Eye (tissue), 1 donor: ENCODE measurements around the gene RPL12.

Experiments used
- DNase-seq: peaks from one replicate; pipeline ENCODE4 v3.0.0-alpha.2; 2015

RPL12 gene

DNA sequence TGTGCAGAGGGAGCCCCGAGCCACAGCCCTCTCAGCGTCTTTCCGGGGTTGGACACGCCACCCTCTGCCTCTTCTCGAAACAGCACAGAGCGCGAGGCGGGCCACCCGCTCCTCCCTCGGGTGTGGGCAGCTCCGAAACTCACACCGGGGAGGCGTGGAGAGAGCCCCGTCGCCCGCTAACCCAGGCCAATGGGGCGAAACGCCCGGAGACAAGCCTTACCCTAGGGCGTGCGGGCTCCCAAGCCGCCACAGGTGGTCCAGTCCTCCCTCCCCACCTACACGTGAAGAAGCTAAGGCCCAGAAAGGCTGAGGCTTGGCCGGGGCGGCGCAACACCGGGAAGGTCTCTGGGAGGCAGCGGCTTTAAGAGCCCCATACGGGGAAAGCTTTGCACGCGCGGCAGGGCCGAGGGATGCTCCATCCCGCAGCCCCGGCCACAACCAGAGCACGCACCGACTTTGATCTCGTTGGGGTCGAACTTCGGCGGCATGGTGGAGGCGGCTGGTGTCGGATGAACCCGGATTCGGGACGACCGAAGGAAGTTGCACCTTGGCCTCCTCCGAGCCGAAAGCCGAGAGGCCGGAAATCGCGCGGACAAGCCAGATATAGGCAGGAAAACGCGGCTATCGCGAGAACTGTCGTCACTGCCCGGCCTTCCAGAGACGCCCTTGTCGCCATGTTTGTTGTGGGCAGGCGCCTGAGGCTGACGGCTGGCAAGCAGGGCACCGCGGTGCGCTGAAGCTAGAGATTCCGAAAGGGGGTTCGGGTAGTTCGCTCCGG lies at the start of gene RPL12, which contains the start of gene LRSAM1:
RPL12 (minus strand) TSS at position 577 of the 778 bp plus-strand sequence; CDS start at position 488, 89 bp downstream.
LRSAM1 (plus strand) TSS at position 681 of the 778 bp plus-strand sequence. CDS start 3,018 bp downstream, outside the sequence.
- DNase-seq: peak; percentile 100

DNA sequence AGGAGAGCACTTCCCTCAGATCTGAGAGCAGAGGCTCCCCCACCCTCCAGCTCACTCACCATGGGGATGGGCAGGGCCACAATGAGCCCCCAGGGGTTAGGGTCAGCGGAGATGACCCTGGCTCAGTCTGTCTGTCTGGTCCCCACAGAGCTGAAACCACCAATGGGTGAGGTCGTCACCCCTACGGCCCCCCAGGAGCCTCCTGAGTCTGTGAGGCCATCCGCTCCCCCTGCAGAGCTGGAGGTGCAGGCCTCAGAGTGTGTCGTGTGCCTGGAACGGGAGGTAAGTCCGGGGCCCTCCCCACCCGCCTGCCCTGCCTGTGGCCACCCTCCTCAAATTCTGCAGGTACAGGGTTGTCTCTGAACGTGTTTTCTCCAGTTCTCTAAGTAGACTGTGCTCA lies 49.7 kb upstream of the RPL12 start:
- no peak for DNase-seq

DNA sequence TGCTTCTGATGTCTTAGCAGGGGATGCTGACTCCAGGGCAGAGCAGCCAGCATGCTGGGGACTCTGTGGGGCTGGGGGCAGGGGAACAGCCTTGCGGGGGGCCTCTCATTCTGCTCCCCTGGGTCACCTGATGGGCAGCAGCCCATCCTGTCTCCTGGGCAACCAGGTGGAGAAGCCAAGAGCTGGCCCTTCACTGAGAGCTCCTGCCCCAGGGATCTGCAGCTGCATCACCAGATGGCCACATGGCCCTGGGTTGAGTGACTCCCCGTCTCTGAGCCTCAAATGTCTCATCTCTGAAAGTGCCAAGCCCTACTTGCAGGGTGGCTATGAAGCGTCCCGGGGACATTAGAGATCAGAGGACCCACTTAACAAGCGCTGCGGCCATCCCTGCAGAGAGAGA lies 49.2 kb upstream of the RPL12 start:
- DNase-seq: no peak

DNA sequence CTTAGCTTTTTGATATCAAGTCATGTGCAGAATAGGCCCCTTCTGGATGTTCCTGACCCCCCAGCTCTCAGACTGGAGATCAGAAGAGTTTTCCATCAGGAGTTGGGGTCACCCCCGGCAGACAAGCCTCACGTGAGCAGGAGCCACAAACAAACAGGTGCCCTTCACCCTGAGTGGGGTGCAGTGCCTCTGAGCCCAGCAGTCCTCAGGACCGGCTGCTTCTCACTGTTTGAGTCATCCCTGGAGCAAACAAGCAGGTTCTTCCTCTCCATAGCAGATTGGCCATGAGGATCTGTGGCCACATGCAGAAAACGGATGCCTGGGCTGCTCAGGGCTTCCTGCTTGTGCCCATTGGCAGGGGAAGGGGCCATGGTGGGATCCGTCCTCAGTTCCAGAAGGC lies 47.1 kb upstream of the RPL12 start:
- DNase-seq: no peak

DNA sequence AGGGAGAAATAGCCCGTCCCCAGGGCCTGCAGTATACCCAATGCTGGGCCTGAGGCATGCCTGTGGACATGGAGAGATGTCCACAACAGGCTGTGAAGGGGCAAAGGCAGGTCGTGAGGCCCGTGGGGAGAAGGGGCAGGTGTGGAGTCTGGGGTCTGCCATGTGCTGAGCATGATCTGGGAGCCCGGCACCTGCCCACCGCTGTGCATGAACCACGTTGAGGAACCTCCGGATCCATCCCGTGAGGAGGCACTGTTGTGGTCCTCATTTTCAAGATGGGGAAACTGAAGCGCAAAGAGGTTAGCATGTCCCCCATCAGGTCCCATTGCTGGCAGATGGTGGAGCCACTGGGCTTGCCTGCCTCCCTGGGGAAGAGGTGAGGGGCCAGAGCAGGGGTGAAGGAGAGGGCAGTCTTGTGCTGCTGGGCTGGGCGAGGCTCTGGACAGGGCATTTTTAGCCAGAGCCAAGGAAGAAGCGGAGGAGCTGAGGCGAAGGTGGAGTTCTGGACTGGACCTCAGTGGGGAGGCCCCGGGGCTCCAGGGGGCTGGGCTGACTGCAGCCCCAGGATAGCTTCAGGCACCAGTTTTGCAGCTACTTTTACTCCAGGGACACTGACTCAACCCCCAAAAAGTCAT lies 46.6 kb upstream of the RPL12 start:
- no peak for DNase-seq

DNA sequence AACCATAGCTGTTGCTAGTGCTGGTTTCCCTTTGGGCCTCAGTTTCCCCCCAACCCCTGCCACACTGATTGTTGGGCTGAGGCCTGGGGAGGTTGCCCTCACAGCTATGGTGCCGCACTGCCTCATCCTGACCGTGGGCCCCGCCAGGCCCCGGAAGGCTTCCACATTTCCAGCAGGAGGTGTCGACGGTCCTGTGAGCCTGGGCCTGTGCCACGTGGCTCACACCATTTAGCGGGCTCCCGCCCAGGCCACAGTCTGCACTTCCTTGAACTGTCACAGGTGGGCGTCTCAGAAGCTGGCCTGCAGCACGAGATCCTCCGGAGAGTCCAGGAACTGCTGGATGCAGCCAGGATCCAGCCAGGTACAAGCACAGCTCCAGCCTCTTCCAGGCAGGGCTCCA lies 45.8 kb upstream of the RPL12 start:
- DNase-seq: no peak

DNA sequence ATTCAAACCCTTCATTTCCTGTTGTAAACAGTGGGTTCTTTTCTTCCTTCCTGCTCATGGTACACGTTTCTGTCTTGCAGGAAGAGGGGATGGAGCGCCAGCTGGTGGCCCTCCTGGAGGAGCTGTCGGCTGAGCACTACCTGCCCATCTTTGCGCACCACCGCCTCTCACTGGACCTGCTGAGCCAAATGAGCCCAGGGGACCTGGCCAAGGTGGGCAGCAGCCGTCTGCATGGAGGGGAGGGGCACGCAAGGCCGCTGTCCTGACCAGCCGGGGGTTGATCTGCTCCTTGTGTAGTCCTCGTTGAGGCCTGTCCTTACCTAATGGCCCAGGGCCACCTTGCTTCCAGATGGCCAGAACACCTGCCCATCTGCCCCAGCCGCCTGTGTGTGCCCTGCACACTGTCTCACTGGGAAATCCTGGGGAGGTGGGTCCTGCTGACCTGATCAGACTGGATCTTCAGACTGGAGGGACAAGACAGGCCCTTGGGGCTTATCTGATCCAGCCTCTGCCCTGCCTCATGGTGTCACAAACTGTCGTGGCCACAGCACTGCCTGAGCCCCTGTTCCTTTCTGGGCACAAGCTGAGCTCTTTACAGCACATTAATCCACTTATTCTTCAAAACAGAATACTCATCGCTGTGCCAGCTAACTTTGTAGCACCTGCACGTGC lies 44.8 kb upstream of the RPL12 start:
- DNase-seq: no peak

DNA sequence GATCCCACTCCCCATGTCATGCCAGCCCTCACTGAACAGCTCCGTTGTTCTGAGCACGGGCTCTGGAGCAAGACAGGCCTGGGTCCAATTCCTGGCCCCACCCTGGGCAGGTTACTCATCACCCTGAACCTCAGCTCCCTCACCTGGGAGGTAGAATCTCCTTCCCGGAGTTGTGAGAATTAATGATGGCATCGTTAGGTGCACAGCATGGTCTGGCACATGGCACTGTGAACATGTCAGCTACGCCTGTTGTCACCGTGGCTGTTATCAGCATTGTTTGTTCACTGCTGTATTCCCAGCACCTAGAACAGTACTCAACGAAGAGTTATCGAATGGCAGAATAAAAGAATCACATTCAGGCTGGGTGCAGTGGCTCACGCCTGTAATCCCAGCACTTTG lies 43.1 kb upstream of the RPL12 start:
- no peak for DNase-seq

DNA sequence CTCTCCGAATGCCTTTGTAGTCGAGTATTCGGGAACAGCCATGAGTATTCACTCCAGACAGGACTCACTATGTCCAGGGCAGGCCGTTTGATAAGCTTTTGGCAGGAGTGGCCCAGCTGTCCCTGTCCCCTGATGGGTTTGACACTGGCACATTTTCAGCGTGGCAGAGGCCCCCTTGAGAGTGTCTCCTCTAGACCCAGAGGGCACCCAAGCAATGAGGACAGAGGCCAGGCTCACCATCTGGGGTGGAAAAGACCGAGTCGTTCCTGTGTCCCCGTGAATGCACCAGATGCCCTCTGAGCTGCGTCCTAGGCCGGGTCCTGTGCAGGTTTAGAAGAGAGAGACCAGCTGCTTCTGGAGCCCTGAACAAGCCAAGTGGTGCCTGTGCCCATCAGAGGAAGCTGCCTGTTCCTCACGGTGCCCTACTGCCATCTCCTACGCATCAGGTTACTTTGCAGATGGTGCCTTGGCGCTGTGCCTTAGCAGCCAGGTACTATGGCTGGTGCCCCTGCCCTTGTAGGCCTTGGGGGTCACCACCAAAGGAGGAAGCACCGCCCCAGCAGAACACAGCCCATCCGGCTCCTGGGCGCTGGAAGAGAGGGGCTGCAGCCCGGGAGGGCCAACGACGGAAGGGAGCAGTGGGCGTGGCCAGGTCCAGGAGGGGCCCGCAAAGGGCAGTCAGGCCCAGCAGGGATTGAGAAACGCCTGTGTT lies 42.5 kb upstream of the RPL12 start:
- DNase-seq: no peak

DNA sequence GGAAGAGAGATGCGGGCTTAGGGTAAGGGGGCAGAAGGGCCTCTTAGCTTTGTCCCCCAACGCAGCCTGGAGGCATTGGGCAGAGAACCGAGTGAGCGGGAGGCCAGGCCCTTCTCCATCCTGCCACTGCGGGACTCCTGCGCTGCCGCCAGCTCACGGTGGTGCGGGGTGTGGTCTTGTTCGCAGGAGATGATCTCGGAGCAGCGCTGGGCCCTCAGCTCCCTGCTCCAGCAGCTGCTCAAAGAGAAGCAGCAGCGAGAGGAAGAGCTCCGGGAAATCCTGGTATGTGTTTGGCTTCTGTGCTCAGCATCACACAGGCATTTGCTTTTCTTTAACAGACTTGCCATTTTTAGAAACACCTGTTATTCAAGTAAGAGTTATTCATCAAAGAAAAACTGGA lies 41.4 kb upstream of the RPL12 start:
- DNase-seq: no peak

DNA sequence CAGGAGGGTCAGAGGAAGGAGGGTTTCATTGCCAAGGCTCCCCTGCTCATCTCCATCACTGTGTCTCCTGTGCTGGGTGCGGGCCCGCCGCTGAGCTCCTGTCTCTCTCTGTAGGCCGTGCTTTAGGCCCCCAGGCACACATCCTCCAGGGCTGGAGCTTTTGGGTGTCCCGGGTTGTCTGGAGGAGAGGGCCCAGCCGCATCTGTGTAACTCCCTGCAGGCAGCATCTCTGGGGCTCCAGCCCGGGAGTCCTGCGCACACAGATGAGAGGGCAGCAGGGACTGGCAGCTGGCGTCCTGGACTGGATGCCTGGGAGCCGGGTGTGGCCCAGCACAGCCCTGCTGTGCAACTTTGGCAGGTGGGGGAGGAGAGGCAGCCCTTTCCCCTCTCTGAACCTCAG lies 40.3 kb upstream of the RPL12 start:
- DNase-seq: no peak

DNA sequence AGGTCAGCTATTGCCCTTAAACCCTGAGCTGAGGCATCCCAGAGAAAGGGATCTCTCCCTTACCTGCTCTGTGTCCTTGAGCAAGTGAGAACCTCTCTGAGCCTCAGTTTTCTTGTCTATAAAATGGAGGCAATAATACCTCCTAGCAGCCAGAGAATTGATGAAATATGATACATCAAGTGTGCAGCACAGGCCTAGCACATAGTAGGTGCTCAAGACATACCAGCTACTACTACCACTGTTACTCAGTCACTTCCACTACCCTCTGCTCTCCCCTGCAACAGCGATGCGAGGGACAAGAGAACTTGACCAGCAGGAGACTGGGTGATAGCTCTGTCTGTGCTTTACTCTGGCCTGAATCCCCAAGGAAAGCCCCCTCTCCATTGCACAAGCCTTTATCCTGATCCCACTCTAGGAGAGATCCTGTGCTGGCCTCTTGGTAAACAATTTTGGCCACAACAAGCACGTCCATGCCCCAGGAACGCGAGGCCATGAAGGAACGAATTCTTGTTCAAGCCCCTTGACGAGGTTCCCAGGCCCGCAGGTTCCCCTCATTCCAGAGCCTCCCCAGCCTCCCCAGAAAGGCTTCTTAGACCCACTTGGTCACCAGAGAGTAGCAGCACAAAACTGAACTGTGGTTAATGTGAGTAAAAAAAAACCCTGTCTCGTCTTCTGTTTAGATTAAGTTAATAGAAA lies 39.5 kb upstream of the RPL12 start:
- DNase-seq: no peak

DNA sequence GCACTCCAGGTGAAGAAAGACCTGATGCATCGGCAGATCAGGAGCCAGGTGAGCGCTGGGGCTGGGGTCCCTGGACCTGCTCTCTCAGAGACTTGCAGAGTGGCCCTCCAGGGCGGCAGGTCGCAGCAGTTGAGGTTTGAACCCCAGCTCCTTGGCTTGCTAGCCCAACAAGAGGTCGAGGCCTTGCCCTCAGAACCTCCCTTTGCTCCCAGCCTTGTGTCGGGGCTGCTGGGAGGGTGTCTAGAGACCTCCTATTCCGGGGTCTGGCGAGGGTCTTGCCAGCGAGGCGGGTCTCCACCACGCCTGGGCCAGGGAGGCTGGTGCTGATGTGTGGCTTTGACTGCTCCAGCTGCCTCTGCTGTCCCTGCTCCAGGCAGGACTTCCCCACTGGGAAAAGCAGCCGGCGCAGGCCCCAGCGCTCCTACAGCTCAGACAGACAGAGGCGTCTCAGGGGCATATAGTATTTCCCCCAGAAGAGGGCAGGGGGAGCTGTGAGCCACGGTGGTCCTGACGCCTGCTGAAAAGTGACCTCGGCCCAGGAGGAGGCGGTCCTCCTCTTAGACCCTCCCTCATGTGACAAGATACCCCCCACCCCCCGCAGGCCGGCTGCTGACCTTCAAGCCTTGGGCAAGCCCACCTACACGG lies 38.4 kb upstream of the RPL12 start:
- DNase-seq: peak; percentile 56

DNA sequence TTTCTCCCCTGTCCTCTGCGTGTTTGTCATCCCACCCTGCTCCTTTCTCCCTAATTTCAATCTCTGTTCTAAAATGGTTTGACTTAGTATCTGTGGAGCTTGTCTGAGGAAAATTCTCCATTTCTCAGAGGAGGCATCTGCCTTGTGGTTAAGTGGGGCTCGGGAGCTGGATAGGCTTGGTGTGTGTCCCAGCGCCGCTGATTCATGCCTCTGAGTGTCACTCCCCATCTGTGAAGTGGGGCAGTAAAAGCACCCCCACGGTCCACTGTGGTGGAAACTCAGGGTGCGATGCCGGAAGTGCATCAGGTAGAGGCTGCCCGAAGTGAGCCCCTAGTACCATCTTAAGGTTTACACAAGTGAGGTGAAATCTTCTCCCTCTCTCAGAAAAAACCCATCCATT lies 37.7 kb upstream of the RPL12 start:
- DNase-seq: no peak

DNA sequence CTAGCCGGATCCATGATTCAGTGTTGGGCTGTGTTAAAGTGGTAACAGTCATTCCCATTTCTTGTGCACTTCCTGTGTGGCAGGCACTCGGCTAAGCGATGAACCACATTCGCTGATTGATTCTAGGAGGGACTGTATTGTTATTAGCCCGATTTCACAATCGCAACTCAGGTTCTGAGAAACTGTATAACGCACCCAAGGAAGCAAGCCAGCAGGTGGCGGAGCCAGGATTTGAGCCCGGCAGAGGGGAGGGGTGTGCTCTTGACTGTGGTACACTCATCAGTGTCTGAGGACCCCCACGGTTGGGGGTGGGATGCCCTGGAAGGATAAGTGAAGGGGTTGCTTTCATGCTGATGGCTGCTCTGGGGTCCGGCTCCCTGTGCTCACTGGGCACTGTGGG lies 34.8 kb upstream of the RPL12 start:
- DNase-seq: no peak

DNA sequence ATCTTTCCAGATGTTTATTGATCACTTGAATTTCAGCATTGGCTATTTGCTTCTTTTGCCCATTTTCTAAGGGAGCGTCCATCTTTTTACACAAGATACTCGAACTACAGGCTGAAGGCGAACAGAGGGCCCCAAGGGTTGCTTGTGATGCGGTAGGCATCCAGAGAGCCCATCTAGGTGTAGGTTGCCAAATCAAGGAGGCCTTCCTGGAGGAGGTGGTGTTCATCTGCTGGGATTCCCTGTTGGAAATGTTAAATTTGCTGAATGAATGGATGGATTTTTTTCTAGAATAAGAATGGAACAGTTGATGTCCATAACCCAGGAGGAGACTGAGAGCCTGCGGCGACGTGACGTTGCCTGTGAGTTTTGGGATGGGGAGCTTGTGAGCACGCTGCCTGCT lies 31.5 kb upstream of the RPL12 start:
- no peak for DNase-seq

DNA sequence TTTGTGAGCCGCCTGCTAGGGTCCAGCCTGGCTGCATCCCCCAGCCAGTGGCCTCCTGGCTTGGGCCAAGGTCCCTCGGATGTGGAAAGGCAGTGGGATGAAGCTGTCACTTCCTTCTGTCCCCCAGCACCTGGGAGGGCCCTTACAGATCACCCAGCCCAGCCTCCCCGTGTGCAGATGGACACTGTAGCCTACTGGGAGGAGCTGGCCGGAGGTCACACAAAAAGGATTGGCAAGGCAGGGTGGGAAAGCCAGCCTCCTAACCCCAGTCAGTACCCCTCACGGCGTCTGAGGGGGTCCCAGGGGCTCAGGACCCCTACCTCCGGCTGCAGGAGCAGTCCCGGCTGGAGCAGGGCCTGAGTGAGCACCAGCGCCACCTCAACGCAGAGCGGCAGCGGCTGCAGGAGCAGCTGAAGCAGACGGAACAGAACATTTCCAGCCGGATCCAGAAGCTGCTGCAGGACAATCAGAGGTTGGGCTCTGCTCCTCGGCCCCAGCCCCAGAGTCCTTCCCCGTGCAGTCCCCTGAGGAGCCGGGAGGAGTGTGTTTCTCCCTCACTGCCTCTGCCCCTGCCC lies 28.4 kb upstream of the RPL12 start:
- DNase-seq: no peak

DNA sequence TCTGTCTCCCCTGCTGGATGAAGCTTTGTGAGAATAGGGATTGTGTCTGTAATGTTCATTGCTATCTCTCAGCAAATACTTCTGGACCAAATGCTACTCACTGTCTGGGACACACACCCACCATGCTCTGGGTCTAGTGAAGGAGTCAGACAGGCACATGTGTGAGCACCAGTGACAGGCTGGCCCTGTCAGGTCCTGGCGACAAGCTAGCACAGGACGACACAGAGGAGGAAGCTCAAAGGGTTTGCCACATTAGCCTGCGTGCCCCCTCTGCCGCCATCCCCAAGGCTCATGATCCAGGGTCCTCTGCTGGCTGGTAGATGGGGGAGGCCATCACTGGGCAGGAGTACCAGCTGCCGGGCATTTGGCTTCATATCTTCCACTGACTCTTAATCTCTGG lies 23.4 kb upstream of the RPL12 start:
- no peak for DNase-seq

DNA sequence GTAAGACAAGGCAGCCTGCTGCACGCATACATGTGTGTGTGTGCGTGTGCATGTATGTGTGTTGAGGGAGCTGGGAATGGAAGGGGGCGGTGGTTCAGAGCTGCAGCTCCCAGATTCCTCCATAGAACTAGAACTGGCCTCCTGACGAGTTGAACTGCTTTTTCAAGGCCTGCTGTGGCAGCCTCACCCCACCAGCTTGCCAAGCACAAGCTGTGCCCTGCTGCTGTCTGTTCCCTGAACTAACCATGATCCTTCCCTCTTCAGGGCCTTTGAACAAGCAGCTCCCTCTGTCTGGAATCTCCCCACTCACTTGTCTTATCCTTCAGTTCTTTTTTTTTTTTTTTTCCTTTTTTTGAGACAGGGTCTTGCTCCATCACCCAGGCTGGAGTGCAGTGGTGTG lies 22.7 kb upstream of the RPL12 start:
- DNase-seq: no peak

DNA sequence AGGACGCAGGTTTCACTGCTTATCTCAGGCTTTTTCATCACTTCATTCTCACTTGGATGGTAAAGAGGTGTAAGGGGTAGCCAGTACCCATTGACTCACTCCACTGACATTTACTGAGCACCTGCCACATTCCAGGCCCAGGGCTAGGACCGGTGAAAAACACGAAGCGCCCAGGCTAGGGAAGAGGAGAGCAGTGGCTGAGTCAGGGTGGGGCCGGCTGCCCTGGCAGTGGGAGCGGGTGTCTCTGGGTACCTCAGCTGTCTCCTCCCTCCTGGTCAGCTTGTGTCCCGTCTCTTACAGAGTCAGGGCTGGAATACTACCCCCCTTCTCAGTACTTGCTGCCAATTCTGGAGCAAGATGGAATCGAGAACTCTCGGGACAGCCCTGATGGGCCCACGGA lies 22.3 kb upstream of the RPL12 start:
- DNase-seq: no peak

DNA sequence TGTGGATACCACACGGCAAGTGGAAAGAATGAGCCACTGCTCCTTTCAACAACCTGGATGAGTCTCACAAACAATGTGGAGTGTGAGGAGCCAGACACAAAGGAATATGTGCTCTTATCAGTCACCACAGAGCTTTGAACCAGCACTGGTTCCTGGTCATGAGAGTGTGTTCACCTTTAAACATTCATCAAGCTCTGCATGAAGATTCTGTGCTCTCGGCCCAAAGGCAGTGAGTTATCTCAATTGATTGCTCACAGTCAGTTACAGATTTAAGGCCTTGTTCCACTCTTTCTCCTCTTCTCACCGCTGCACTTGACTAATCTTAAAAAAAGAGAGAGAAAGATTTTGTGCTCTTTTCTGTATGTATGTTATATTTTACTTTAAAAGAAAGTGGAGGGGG lies 19.5 kb upstream of the RPL12 start:
- no peak for DNase-seq

DNA sequence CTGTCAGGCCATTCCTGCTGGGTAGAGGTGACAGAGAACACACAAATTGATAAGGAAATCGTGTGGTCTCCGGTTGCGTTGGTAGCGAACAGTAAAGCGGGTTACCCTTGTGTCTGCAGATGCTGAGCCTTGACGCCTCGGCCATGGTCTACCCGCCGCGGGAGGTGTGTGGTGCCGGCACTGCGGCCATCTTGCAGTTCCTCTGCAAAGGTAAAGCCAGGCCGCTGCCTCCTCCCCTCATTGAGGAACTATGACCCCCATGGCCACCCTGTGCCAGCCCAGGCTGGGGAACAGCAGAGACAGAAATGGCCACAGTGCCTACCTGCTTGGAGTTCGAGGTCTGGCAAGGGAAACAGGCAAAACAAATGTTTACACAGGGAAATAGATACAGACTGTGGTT lies 16.4 kb upstream of the RPL12 start:
- no peak for DNase-seq
